GM21737 (cell line): ENCODE results near the gene CHRDL2.

Source experiments
- ATAC-seq: cut with Tn5 transposase; IDR thresholded peaks from one replicate; pipeline ENCODE4 v1.9.1; 2021; ENCODE audit warnings: mild to moderate bottlenecking, moderate library complexity; ENCODE audit not compliant: unreplicated experiment

Gene CHRDL2

DNA sequence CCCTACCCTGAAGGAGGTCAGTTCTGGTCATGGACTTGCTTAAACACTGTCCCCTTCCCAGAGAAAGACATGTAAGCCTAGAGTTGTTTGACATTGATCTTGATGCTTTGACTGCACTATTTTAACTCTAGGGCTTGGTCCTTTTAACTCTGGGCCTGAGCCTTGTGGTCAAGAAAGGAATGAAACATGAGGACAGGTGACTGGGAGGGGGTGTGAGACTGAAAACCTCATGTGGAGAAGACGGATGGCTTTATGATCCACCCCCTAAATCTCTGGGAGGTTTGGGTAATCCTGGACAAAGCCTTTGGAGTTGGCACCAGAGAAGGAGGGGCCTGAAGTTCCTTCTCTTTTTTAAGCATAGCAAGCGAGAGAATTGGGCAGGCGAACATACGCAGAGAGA, 17.5 kb downstream of the CHRDL2 start:
- ATAC-seq, result no peak

- no peak for ATAC-seq
Measured at GRCh38 chr11:74710281-74710938, 20.8 kb downstream of the CHRDL2 start.

DNA sequence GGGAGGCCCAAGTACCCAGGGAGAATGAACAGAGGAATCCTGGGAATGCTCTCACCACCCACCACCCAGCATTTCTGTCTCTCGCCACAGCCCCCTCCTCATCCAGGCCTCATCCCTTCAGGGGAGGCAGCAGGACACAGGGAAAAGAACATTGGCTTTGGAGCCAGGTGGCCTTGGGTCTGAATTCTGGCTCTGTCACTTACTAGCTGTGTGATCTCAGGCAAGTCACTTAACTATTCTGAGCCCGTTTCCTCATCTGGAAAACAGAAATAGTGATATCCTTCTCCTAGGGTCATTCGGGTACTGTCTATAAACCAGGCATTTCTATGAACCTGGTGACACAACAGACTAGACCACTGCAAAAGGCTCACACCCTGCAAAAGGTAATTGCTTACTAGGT, 22.1 kb downstream of the CHRDL2 start:
- no peak for ATAC-seq

GRCh38 chr11:74707602-74708510, 23.4 kb downstream of the CHRDL2 start:
- ATAC-seq, result no peak

DNA sequence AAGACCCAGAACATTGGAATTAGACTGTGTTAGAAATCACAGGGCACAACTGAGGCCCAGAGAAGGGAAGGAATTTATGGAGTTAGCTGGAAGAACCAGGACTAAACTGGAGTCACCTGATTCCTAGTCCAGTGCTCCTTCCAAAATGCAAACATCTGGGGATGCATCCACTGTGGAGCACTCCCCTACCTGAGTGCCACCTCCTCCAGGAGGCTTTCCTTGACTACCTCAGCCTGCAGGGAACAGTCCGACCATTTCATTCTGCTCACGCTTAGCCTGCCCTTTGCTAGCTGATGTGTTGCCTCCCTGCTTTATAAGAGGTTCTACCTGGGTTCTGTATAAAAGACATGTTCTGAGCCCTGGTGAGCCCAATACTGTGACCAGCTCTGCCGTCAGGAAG, 24.0 kb downstream of the CHRDL2 start:
- ATAC-seq, result no peak

GRCh38 chr11:74703211-74703610, 28.0 kb downstream of the CHRDL2 start:
- no peak for ATAC-seq

DNA sequence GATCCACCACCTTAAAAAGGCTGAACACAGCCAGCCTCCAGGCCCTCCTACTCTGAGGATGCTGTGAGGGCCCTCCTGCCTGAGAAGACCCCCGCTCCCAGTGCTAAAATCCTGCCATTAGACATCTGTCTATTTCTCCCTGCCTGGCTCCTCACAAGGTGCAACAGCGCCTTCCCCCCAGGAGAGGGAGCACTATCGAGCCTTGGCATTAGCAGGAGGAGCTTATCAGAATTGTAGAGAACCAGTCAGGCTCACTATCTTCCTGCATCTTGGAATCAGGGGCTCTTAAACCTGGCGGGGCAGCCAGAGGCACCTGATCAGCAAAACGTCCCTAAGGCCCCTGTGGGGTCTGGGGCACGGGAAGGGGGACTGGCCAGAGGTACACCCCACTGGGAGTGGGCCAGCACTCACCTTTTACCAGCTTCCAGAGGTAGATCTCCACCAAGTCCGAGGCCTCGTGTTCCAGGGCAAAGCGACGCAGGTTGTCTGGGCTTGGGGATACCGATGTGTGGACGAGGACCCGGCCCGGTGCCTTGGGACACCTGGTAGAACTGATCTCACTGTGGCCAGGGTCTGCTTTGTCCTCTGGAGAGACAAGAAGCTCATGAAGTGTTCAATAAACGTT, 28.7 kb downstream of the CHRDL2 start:
- no peak for ATAC-seq

- no peak for ATAC-seq
Measured at GRCh38 chr11:74701351-74701750, 29.9 kb downstream of the CHRDL2 start.

DNA sequence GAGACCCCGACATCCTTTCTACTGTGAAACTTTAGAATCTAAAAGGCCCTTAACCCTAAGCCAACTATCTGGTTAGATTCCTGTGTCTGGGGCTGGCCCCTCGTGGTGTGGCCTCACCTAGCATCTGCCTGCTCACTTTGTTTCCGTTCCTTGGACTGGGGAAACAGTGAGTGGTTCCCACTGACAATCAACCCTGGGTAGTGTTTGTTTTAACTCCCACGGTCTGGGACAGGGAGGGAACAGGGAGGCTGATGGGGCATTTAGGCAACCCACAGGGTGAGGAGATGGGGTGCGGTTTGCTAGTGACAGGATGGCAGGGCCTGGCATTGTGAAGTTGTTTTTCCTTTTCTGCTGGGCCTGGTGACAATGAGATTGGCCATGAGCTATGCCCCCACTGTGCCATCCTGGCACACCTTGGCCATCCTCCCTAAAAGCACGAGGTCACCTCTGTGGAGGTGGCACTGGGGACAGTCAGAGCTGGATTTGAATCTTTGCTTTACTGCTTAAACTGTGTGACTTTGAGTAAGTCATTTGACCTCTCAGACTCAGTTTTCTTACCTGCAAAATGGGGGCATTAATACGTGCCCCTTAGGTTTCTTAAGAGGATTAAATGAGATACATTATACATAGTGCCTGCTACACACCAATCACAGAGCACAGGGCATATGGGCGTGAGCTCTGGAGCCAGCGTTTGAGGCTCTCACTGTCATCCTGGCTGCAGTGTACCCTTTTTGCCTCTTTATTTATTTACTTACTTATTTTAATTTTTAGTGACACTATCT, 31.4 kb downstream of the CHRDL2 start:
- no peak for ATAC-seq

- no peak for ATAC-seq
Measured at GRCh38 chr11:74697722-74698121, 33.5 kb downstream of the CHRDL2 start.

GRCh38 chr11:74696939-74697675, 34.1 kb downstream of the CHRDL2 start:
- no peak for ATAC-seq

DNA sequence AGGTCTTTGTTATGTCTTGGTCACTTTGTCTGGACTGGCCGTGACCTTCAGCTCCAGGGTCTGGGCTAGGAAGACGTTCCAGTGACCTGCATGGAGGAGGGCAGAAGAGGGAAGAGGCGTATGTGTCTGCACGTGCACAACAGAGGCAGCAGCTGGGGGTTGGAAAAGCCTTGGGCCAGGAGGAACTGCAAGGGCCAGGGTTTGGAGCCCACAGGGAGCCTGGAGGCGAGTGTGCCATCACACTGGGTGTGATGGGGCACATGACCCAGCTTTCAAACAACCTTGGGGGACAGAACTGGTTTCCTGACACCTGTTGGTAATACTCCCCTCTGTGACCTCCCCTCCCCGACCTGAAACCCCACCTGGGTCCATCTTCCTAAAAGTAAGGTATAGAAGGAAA, 34.7 kb downstream of the CHRDL2 start:
- no peak for ATAC-seq

- ATAC-seq, result no peak
Measured at GRCh38 chr11:74695705-74696280, 35.4 kb downstream of the CHRDL2 start.

DNA sequence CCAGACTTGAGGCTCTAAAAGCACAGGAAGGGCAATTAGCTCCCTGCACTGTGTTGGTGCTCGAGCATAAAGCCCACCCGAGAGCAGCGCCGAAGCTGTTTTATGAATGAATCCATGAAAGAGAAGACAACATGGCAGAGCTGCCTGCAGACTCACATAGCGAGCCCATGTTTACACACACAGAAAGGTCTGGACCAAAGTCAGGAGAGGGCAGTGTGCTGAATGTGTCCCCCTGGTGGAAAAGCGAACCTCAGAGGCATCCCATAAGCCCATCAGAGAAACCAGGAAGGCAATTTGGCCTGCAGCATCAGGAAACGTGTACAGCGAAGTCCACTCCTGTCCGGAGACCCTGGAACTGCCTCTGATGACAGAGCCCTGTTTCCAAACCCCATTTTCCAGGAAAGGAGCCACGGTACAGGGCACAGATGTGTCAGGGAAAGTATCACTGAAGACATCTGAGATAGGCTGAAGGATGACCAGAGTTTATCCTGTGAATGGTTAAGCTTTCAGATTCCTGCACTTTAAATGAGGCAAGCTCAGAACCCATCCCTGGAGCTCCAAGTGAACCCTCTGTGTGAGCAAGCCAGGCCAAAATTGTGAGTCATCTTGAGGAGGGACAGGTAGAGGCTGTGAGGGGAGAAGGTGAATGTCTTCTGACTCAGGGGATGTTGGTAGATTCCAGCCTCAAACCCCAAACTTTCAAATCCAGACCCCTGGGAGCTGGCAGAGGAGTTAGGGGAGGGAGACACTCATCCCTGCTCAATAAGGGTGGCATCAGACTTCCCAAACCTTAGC, 36.9 kb downstream of the CHRDL2 start:
- ATAC-seq, result no peak

DNA sequence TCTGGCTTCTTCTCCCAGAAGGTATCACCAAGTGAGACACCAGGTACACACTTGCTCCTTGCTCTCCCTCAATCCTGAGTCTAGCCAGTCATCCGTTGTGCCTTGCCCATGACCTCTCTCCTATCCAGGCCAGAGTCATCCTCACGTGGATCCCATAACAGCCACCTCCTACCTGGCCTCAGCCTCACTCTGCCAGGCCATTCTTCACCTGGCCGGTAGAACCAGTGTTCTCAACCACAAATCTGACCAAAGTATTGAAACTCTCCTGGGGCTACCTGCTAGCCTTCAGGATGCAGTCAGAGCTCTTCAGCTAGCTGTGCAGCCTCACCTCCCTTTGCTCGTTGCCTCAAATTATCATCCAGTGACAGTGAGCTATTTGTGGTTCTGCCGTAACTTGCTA, 37.7 kb downstream of the CHRDL2 start:
- ATAC-seq, result no peak

- ATAC-seq, result no peak
Measured at GRCh38 chr11:74691755-74692154, 39.5 kb downstream of the CHRDL2 start.

DNA sequence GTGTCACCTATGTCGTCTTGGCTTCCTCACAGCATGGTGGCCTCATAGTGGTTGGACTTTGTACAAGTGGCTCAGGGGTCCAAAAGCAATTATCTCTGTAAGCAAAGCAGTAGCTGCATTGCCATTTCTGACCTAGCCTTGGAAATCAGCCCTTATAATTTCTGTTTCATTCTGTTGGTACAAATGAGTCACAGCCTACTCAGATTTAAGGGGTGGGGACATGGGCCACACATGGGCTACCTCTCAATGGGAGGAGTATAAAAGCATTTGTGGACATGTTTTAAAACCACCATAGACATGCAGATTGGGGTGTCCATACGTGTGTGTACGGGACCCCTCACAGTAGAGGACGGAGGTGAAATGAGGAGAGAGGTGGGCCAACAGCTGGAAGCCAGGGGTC, 41.6 kb downstream of the CHRDL2 start:
- ATAC-seq, result no peak

DNA sequence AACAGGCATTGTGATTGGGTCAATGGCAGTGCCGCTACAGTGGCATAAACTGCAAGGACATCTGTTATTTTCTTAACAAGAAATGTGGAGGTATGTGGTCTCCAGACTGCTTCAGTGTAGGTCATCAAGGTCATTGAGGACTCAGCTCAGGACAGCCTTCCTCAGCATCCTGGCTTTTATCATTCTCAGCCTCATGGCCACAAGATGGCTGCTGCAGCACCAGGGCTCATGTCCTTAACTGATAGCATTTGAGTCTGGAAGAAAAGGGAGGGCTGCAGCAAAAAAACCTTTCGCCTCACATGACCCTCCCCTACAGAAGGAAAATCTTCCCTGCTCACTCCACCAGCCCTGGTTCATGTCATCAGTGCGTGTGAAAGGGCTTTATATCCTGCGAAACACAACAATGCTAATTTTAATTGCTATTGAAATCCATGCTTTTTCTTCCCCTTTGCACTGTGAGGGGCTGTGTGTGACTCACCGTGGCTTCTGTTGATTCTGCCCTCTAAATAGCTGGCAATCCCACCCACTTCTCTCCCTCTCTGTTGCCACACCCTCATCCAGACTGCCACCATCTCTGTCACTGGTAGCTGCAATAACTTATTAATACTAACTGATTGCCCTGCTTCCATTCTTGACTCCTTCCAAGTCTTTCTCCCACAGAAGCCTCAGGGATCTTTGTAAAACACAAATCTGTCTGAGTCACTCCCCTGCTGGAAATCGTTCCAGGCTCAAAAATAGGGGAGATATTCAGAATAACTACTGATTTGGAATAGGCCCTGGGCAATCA, 43.8 kb downstream of the CHRDL2 start:
- ATAC-seq, result no peak

DNA sequence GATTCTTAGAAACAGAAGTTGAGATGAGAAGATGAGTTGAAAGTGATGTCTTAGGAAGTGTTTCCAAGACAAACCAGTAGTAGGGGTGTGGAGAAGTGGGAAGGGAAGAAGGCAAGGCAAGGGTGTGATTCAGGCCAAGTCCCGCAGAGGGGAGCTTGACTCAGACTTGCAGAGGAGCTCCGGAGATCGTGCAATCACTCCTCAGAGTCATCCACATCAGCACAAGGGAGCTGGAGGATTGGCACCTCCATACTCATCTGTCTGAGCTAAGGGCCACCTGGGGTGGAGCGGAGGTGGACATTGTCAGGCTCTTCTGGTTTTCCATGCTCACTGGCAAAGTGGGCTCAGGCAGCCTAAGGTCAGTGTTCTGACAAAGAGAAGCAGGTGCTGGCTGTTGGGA, 44.4 kb downstream of the CHRDL2 start:
- ATAC-seq, result no peak
